Heart left ventricle (tissue), 16 donors: ENCODE measurements around the gene NRP1. TPM values are rescaled to one million over a fixed set of nuclear protein-coding genes. Genes with fewer than 3 reads are reported as not detected.
A peak's percentile ranks its signal among the peaks of the same experiment; 100 is the strongest.

ENCODE experiments used
- ATAC-seq, 4 donors: fragments of 200-7000 bp; cut with Tn5 transposase; one replicate each; pipeline ENCODE4 v1.9.1; 2020 to 2022; ENCODE audit warnings: moderate library complexity in 4 of 4, mild to moderate bottlenecking in 3 of 4, moderate number of reproducible peaks in 1 of 4
- DNase-seq, 5 donors: peaks; one replicate each; pipeline ENCODE4 v3.0.0-alpha.2; 2020
- H3K27ac ChIP-seq, 12 donors: fragments of 200-600 bp; sonication (generic) in 4 of 12; one replicate each; pipeline versions ENCODE4 v1.5.0 to v1.8.0; 2016 to 2022; ENCODE audit warnings: mild to moderate bottlenecking in 2 of 12
- H3K27me3 ChIP-seq, 9 donors: fragments of 200-600 bp; sonication (generic) in 2 of 9; one replicate each; pipeline versions ENCODE4 v1.5.1 to v1.8.0; 2016 to 2022; ENCODE audit warnings: mild to moderate bottlenecking in 3 of 9
- H3K36me3 ChIP-seq, 9 donors: fragments of 200-600 bp; sonication (generic) in 2 of 9; one replicate each; pipeline versions ENCODE4 v1.5.0 to v1.8.0; 2018 to 2022; ENCODE audit warnings: mild to moderate bottlenecking in 2 of 9
- H3K4me1 ChIP-seq, 12 donors: fragments of 200-600 bp; sonication (generic) in 4 of 12; one replicate each; pipeline versions ENCODE4 v1.5.0 to v1.8.0; 2016 to 2022; ENCODE audit warnings: mild to moderate bottlenecking in 3 of 12
- H3K4me3 ChIP-seq, 12 donors: fragments of 200-600 bp; sonication (generic) in 4 of 12; one replicate each; pipeline versions ENCODE4 v1.5.0 to v1.8.0; 2017 to 2022; ENCODE audit warnings: mild to moderate bottlenecking in 9 of 12, moderate library complexity in 4 of 12
- H3K9me3 ChIP-seq, 12 donors: fragments of 200-600 bp; sonication (generic) in 4 of 12; one replicate each; pipeline versions ENCODE4 v1.5.0 to v1.8.0; 2016 to 2022; ENCODE audit warnings: mild to moderate bottlenecking in 1 of 12
- POLR2A ChIP-seq, 2 donors: fragments of 450-650 bp; IDR thresholded peaks; one replicate each; pipeline ENCODE4 v1.6.1; 2017; ENCODE audit warnings: antibody characterized with exemption in 2 of 2, mild to moderate bottlenecking in 2 of 2, moderate library complexity in 2 of 2
- WGBS, 4 donors: extraction: QIAGEN DNeasy Blood & Tissue Kit in 2 of 4; methylation state at CpG; one replicate each; pipeline versions ENCODE4 v1.1.5 to v1.1.7; 2013 to 2018; 5-methylcytosine and 5-hydroxymethylcytosine counted together
- intact Hi-C, 10 donors: fragments of 100-400 bp; cut with DNase I; formaldehyde crosslinking; loops; one replicate each; pipeline versions ENCODE4 v1.11.1 to v1.14.2; 2022
- polyA plus RNA-seq, 2 donors: library from polyadenylated mRNA; stranded (reverse); fragments of 200-250 nt; gene quantifications; one replicate each; pipeline ENCODE4 v1.2.3, GENCODE V29; 2013
- total RNA-seq, 9 donors: library from RNA; depleted of rRNA in 2 of 9; stranded (reverse); fragments of >200 nt in 2 of 9; fragmentation: NEBNext Ultra II Directional in 3 of 9; extraction: Animal tissue kit (Norgen Biotek cat#: 25700) in 3 of 9; gene quantifications; one replicate each; pipeline versions ENCODE4 v1.1.0 to v1.2.4, GENCODE V29; 2016 to 2023
- TF ChIP-seq, protein P1 (sequence below), 12 donors: fragments of 200-600 bp; sonication (generic) in 4 of 12; IDR thresholded peaks; one replicate each; pipeline versions ENCODE4 v1.5.0 to v1.8.0; 2018 to 2022; ENCODE audit warnings: antibody characterized with exemption in 12 of 12, mild to moderate bottlenecking in 5 of 12
- donor health status: ischemic (EF 13 %, LVEDD 7.1; RV severe dilation, severe dysfunction).
- donor health status: healthy with polysubstance abuse.
- donor health status: DM: no; HTN: yes; CAD: no.
- donor health status: DM: no; HTN: no; CAD: no.
- donor health status: ischemic (EF 25% LVEDD 6.9; RV normal size, moderate dysfunction).
- donor health status: ischemic (EF 25% LVEDD 5.7; RV mildly dilated, moderate dysfunction).
- donor health status: healthy.
- donor health status: DM: yes; HTN: yes; CAD: no.
- donor health status: ischemic (EF 35%, LVEDD 5.7; RV mildly dilated, moderate dysfunction).
- donor health status: nonischemic (EF 11% LVEDD 7.7; RV severe dilation, severe dysfunction).
- donor health status: DM: yes; HTN: yes; CAD: no.
- donor health status: PGD.
- donor health status: ischemic (EF 29% LVEDD 5.4; RV normal size, mild dysfunction).
- donor health status: nonischemic (EF 23%, LVEDD 6.1; RV moderate dilation, normal function).

Gene NRP1
- total and polyA plus RNA-seq, 11 donors: 47.1 to 279 (median 152) TPM

DNA sequence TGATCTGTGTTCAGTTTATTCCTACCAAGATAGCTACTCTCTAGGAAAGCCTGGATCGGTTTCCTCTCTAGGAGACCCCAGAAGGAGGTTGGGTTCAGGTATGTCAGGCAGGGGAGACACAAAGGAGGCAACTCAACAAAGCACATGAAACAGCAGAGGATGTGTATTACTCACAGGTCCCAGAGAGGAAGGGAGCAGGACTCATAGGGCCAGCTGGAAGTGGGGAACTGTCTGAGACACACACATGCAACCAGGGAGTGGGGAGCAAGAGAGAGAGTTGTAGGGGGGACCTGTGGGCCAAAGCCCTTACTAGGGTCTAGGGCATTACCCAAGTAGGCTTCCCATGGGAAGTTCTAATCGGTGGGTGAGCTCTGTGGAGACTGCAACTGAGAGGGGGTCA lies 10.2 kb upstream of the NRP1 start:
- no peak for ATAC-seq
- Histone ChIP-seq H3K4me1 (peaks cover 0 to 66% (median 28%) of the 10 kb centered on the region in 12 donors), H3K4me3 (no peak overlapping the region), H3K27me3 (no peaks in the 10 kb centered on the region), H3K9me3 (peaks cover 0 to 8% (median 0%) of the 10 kb centered on the region in 12 donors), H3K27ac (no peak overlapping the region), H3K36me3 (no peaks in the 10 kb centered on the region)
- 94 to 98% (median 96%) methylated on average over 2 of the region's 2 CpGs for WGBS, 4 donors
- no peak for DNase-seq
- TF ChIP-seq, protein P1, sequence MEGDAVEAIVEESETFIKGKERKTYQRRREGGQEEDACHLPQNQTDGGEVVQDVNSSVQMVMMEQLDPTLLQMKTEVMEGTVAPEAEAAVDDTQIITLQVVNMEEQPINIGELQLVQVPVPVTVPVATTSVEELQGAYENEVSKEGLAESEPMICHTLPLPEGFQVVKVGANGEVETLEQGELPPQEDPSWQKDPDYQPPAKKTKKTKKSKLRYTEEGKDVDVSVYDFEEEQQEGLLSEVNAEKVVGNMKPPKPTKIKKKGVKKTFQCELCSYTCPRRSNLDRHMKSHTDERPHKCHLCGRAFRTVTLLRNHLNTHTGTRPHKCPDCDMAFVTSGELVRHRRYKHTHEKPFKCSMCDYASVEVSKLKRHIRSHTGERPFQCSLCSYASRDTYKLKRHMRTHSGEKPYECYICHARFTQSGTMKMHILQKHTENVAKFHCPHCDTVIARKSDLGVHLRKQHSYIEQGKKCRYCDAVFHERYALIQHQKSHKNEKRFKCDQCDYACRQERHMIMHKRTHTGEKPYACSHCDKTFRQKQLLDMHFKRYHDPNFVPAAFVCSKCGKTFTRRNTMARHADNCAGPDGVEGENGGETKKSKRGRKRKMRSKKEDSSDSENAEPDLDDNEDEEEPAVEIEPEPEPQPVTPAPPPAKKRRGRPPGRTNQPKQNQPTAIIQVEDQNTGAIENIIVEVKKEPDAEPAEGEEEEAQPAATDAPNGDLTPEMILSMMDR (IDR thresholded peaks at IDR 0.05): no peak
- no peak for TF ChIP-seq POLR2A (IDR thresholded peaks at IDR 0.05)
- intact Hi-C loops: loop anchor here in 3 of 10 donors (10.0 kb wide), 3 partner anchors 110 to 370 kb away; no protein-coding TSS in a partner anchor

DNA sequence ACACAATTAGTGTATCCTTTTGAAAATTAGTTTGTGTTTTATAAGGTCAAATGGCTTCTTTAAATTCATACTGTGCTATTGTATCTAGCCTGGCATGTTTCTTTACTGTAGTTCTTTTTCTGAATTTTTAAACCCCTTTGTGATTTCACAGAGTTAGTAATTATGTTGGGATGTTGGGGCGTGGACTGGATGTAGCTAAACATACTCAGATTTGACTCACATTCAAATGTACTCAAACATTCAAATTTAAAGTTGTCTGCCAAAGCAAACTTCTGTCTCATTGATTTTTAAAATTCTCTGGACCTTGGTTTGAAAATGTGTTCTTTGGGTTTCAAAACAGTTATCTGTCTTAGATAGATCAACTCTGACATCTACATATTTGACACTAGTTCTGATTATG lies 7.2 kb upstream of the NRP1 start:
- H3K27ac ChIP-seq: peak overlapping the region in 8 of 12 donors; percentile 2 to 49 (median 34)
- H3K36me3 ChIP-seq: no peaks in the 10 kb centered on the region
- no peak for TF ChIP-seq POLR2A (IDR thresholded peaks at IDR 0.05)
- TF ChIP-seq, protein P1 (IDR thresholded peaks at IDR 0.05): no peak
- peaks cover 0 to 53% (median 31%) of the 10 kb centered on the region in 12 donors for H3K4me1 ChIP-seq
- WGBS, 4 donors: 46 to 63% (median 55%) methylated on average over 1 of the region's 1 CpG
- peaks cover 0 to 3% (median 0%) of the 10 kb centered on the region in 9 donors for H3K27me3 ChIP-seq
- peaks cover 0 to 8% (median 0%) of the 10 kb centered on the region in 12 donors for H3K9me3 ChIP-seq
- intact Hi-C loops: loop anchor here in 3 of 10 donors (10.0 kb wide), 3 partner anchors 113 to 373 kb away; no protein-coding TSS in a partner anchor
- ATAC-seq: no peak
- peak overlapping the region in 7 of 12 donors; percentile 4 to 20 (median 15) for H3K4me3 ChIP-seq
- DNase-seq: no peak

DNA sequence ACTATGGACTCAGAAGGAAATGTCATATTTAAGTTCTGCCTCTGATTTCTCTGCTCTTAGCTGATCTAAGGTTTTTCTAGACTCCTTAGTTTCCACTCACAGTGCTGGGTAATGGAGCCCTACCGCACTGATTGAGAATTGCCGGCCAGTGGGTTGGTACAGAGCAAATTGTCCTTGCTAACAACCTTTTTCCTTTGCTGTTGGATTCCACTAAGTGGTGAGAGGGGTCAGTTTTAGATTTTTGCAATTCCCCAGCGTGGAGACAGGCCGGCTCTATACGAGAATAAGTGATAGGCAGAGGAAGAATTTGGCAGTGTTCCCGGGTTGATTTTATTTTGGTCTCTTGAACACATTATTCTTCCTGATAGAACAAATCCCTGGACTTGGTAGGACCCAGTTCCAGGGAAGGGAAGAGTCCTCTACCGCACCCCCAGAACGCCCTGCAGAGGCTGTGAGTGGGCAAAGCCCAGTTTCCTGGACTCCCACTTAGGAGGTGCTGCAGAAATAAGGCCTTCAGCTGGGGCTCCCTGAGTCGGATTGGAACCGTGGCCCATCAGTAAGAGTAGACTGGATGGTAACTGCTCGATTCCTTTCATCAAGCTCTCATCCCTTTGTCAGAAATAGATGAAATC lies 3.0 kb upstream of the NRP1 start:
- Histone ChIP-seq H3K4me3 (peak overlapping the region; percentile 53 to 92 (median 88)), H3K36me3 (no peaks in the 10 kb centered on the region), H3K27ac (peak overlapping the region; percentile 95 to 100 (median 98)), H3K27me3 (peaks cover 0 to 5% (median 0%) of the 10 kb centered on the region in 9 donors), H3K9me3 (no peaks in the 10 kb centered on the region), H3K4me1 (peaks cover 0 to 40% (median 29%) of the 10 kb centered on the region in 12 donors)
- WGBS, 4 donors: 7 to 18% (median 11%) methylated on average over 9 to 11 of the region's 11 CpGs
- ATAC-seq: peak; percentile 2 to 43 (median 8)
- intact Hi-C loops: loop anchor here in 9 of 10 donors (5.0 to 10.0 kb wide), 20 partner anchors 125 to 1300 kb away; no protein-coding TSS in a partner anchor
- peak; percentile 42 to 75 (median 61) for DNase-seq
- no peak for TF ChIP-seq POLR2A (IDR thresholded peaks at IDR 0.05)
- TF ChIP-seq, protein P1 (IDR thresholded peaks at IDR 0.05): peak in 3 of 12 donors; percentile 11 to 26 (median 13)
